ENCODE data around the gene NPM3.

Gene NPM3

DNA sequence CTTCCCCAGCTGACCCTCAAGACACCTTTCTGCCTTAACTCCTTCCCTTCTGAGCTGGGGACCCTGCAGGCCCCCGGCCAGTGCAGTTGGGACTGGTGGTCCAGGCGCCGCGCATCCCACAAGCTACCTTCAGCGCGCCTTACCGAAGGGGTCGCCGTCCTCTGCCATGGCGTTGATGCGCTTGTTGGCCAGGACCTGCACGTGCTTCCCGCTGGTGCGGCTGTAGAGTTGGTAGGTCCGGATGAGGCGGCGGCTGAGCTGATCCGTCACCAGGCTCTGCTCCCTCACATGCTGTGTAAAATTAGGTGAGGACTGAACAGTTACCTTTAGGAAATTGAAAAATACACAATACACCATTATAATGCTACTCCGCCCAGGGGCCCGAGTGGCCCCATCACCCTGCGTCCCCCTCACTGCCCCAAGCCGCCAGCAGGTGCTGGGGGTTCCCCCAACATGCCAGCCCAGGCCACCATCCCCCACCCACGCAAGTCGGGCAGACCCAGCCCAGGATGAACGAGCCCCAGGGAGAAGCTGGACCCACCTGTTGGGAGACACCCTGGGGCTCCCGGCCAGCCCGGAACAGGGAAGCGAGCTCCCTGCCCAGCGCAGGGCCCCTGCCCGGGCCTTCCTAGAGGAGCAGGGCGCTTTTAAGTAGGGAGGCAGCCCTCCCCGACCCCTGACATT is 8.5 kb downstream of the NPM3 start:
- no peak for DNase-seq (ENCODE audit: low read depth)

DNA sequence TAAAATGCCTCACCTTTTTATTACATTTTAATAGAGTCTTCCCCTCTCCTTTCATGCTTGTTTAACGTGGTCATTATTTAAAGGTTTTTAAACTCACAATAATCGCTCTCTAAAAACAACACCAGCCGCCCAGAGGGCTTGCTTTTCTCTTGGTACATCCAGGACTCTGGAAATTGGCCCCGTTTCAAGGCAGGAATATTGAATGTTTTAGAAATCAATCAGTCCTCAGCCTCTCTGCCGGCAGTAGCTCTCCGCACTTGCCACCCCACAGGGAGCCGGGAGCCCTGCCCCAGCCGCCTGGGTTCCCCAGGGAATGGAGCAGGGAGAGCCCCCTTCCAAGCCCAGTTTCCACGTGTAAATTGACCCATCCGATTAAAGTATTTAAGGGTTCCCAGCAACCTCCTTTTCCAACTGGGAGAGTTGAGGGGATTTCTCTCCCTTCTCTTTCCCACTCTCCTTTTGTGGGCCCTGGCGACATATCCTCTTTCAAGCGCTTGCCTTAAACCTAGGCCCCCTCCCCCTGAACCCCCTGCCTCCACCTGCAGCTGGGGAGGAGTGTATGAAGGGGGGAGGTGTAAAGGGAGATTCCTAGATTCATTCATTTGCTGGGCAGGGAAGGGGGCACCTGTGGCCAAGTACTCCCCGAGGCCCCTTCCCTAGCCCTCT is 9.2 kb downstream of the NPM3 start:
- DNase-seq (ENCODE audit: low read depth) = no peak

DNA sequence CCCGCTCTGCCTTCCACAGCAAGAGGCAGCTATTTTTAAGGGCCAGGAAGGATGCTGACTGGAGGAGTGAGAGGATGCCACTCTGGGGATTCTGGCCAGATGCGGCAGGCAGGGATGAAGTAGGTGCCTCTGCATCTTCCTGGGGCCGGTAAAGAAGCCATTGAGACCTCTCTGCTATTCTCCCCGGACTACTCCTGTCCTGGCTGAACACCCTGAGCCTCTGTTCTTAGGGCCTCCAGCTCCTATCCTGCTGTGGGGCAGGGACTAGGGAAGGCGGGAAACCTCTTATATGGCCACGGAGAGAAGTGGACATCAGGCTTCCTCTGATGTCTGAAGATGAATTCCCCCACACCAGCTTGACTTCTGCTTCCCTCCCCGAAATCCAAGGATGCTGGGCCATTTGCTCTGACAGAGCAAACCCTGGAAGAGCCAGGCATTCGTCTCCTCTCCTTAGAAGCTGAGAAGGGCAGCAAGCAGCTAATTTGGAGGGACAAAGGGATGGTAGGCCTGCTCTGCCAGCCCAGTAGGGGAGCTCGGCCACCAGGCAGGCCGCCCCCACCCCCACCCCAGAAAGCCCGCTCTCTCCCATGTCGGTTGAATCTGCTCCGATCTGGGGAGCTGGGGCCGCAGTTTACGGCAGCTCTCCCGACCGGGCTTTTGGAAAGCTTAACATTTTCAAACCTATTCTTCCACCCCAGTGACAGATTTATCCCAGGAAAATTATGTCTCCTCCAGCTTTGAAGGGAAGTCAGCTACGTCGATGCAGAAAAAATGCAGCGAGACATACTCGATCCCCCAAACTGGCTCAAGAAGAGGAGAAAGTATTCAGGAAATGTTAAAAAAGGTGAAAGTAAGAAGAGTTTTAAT is 10.1 kb downstream of the NPM3 start:
- DNase-seq (ENCODE audit: low read depth) = no peak

DNA sequence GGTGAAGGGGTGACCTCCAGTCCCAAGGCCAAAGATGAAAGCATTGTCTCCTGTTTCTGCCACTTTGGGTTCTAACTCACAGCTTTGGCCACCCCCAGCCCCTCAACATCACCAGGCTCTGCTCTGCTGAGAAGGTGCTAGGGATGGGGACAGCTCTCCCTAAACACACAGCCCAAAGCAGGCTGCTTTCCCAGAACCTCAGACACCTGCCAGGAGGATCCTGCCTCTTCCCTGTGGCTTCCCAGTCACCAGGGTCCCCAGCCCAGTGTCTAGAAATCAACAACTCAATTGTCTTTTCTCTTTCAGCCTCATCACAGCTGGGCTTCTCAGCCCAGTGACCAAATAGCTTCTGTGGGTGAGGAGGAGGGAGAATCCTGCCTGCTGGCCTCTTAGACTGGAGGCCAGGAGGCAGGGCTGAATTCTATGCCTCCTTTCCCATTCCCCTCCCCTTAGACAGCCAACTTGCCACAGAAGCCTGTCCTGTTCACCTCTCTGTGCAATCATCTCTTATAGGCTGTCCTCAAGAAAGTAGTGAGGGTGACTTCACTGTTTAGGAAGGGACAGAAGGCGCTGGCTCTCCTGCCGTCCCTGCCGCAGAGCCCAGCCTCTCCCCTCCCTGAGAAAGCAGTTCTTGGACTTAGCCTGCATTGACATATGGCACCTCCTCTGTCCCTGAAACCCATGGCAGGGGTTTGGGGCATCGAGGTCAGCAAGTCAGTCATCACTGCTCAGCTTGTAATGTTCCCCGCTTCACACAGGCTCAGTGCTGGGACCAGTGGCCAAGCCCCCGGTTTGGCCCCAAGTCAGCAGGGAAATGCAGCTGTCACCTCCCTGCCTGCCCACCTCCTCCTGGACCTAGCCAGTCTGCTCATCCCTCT is 11.0 kb downstream of the NPM3 start:
- DNase-seq (ENCODE audit: low read depth) = no peak

DNA sequence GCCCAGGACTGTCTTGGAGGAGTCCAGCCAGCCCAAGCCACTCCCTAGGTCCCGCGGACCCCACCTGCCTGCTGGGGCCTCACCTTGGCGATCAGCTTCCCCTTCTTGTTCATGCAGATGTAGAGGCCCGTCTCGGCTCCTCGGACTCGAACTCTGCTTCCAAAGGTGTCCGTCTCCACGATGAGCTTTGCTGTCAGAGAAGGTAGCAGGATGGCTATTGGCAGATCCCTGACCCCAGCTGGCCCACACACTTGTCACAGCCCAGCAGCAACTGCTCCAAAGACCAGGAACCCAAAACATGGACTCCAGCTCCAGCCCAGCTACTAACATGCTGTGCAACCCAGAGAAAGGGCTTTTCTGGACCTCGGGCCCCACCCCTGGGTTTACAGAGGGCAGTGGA is 11.9 kb downstream of the NPM3 start:
- DNase-seq (ENCODE audit: low read depth) = no peak

DNA sequence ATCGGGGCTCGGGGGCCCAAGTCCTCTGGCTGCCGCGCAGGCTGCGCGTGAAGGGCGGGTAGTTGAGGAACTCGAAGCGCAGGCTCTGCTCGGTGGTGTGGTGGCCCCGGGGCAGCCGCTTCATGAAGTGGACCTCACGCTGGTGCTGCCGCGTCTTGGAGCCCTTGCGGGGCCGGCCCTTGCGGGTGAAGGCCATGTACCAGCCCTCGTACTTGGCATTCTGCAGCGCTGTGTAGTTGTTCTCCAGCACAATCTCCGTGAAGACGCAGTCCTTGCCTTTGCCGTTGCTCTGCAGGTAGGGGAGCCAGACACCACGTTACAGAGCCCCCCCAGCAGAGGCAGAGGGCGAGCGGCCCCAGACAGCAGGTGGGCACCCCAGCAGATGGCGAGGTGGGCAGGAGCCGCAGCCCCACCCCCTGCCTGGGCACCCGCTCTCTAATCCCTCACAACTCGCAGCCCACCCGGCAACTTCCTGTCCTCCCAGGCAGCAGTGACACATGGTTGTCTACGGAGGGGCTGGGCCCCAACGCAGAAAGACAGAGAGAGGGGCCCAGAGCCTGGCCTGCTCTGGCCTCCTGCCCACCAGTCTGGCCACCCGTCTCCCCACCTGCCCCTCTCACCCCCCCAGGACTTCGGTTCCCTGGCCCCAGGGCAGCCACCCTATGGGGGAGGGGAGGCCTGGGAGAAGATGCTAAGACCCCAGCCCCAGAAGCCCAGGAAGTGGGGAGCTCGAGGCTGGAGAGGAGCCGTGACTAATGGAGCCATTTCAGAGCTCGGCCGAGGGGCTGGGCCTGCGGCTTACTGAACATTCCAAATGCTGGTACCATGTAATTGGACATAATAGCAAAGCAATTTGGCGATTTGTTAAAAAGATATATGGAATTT is 12.7 kb downstream of the NPM3 start:
- DNase-seq (ENCODE audit: low read depth) = no peak

DNA sequence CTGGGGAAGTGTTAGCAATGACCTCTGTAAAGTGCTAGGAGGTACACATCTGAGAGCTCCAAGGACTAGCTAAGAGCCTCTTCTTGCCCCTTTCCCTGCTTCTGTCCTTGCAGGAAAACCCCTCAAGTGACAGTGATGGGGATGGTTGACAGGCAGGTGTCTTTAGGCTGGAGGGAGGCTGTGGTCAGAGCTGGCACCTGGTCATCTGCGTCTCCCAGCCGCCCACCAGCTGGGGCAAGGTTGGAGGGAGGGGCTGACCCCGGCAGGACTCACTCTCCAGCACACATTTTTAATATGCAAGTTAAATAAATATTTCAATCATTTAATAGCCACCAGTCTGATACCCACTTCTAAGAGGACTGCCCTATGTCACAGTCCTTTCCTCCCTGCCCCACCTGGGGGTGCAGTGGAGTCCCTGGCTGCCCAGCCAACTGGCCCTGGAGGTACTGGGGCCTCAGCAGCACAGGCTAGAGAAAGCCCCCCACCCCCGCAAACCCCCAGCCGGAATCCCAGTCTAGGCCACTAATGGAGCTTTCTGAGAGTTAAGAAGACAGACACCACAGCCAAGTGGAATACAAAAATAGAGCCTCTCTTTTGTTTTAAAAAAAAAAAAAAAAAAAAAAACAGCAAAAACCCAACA is 13.6 kb downstream of the NPM3 start:
- DNase-seq (ENCODE audit: low read depth) = no peak

DNA sequence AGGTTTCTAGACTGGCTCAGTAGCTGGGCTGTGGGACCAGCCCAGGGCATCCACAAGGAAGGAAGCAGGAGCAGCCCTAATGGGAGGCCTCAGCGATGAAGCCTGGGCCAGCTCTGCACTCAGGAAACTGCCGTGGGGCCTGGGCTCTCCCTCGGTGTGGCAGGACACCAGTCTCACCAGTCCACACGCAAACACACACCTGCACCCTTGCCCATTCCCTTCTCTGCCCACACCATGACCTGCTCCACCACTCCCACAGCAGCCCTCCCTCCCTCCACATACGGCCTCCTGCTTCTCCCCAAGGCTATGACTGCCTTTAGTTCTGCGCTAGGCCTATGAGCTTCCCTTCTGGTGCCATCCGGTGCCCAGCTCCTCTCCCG is 14.5 kb downstream of the NPM3 start:
- DNase-seq (ENCODE audit: low read depth) = no peak

DNA sequence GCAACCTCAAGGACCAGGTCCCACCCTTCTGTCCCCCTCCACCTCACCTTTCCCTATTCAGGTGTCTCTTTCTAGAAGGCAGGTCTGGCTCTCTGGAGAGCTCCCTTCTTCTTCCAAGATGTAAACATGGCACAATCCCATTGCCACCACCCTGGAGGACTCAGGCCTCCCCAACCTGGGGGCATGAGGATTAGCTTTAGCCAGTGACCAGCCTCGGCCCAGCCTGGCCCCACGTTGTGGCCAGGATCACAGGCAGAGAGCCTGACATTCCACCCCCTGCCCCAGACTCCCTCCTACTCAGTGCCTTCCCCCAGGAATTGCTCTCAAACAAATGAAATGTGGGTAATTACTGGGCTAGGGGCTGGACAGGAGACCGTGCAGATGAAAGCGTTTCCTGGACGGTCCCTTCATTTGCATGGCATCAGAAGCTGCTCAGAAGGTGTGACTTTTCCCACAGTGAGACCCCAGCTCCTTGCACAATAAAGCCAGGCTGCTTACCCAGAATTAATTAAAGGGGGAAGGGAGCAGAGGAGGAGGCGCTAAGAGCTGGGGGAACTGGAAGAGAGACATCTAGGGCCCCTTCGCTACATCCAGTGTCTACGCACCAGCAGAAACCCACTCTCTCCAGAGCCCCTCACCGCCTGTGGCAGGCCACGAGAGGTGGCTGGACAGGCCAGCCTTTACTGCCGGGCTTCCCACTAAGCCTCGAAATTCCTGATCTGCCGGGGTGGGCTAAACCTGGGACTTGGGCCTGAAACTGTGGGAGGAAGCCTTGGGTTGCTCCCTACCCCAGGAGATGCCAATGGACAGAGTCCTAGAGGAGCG is 15.1 kb downstream of the NPM3 start:
- no peak for DNase-seq (ENCODE audit: low read depth)

DNA sequence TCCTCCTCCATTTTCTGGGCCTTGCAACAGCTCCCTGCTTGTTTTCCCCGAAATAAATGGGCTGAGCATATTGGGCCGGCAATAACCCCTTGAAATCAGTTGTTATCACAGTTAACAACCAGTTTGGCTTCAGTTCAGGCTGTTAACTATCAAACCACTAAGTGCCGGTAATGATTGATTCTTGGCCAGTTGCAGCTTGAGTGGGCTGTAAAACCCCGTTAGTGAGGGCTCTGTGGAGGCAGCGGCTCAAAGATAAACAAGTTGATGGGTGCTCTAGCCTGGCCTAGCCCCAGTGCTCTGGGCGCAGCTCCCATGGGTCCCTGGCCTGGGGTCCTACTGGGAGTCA is 15.7 kb downstream of the NPM3 start:
- no peak for DNase-seq (ENCODE audit: low read depth)

DNA sequence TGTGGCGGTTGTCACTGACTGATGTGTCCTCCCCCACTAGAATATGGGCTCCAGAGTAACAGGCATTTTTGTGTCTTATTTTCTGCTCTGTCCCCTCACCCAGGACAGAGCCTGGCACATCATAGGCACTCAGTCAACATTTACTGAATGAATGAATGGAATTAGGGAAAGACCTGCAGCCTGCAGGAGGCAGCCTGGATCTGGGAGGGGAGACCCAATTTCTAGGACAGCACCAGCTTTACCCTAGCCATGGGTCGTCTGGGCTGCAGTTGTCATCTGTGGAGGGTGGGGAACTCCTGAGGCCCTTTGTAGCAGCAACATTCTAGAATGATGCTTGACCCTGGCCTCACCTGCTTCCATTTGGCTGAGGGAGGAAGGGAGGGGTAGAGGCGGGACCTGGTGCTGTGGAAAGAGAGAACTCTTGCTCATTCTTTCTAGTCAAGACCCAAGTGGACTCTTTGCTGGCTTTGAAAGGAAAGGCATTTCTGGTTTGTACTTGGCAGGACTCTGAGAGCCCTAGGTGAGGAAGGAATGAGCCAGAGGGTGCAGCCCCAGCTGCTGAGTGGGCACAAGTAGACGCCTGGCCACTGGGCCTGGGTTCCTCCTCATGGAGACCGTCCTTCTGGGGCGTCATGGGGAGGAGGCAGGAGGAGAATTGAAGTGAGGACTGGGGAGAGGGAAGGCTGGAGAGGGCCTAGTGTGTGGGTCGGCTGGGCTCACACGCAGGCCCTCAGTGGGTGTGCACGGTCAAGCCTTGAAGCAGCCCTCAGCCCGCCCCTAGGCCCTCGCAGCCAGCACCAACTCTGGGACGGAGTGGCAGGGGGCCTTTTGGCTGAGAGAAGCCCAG is 16.3 kb downstream of the NPM3 start:
- no peak for DNase-seq (ENCODE audit: low read depth)

DNA sequence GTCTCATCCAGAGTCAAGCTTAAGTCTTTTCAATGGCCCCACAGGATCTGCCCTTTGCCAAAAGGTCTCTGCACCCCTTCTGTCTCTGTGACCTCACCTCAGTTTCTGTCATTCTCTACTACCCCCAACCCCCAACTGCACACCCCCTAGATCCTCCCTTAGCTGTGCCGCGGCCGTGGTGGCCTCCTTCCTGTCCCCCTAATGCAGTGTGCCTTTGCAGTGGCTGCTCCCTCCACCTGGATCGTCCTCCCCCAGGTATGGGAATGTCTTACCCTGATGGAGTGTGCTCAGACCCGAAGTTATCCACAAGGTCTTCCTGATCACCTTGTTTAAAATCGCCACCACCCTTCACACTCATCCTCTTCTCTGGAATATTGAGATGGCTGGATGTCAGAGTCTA is 16.9 kb downstream of the NPM3 start:
- DNase-seq (ENCODE audit: low read depth) = no peak

DNA sequence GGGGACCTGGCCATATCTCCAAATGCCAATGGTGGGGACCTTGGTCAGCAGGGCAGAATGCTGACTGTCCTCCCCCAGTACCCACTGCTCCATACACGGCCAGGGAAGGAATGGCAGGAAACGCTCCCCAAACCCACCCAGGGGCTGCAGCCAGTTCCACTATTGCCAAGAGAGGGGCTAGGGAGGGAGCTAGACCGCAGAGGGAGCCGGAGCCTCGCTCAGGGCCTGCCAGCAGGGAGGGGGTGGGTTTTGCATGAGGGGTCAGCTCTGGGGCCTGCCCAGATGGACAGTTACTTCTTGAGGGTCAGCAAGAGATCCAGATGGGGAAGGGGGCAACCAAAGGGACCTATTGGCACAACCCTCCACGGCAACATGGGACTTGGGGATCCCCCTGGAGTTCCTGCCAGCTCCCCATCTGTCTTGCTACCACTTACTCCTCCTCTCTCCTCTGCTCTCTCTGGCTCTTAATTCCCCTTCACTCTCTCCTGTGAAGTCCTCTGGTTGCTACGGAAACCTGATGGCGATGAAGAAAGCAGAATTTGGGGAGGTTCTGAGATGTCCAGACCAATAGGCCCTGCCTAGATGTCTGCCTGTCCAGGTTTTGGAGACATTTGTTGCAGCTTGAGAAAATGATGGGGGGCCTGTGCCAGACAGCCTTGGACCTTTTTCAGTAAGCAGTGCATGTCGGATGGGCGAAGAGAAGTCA is 20.0 kb downstream of the NPM3 start:
- no peak for DNase-seq (ENCODE audit: low read depth)

DNA sequence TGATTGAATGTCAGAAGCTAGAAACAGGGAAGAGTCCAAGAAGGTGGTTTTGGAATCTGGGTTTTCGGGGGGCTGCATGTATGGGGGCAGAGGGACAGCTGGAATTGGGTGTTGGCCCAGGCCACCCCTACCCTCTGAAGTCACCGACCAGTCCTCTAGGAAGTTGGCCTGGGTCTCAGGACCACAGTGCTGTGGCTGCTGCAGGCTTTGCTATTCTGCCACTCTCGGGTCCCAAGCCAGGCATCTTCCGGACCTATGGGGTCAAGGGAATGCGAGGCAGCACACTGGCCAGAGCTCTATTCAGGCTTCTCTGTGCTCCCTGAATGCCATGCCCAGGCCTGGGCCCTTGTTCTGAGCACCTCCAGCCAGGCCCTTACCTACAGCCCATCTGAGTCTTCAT is 20.5 kb downstream of the NPM3 start:
- DNase-seq (ENCODE audit: low read depth) = no peak

DNA sequence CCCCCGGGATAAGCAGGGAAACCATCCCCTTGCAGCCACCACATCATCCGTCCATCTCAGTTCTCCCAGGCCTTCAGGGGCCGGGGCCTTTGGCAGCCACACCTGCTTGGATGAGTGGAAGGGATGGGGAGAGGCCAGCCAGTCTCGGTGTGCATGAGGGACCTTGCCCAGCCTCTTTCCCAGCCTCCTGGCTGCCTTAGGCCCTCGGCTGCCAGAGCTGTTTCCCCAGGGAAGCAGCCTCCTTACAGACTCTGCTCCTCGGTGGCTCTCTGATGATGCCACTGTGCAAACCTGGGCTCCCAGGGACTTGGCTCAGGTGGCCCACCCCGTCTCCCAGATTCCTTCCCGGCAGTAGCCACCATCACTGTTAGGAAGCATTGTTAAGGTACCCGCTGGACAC is 22.0 kb downstream of the NPM3 start:
- DNase-seq (ENCODE audit: low read depth) = no peak

DNA sequence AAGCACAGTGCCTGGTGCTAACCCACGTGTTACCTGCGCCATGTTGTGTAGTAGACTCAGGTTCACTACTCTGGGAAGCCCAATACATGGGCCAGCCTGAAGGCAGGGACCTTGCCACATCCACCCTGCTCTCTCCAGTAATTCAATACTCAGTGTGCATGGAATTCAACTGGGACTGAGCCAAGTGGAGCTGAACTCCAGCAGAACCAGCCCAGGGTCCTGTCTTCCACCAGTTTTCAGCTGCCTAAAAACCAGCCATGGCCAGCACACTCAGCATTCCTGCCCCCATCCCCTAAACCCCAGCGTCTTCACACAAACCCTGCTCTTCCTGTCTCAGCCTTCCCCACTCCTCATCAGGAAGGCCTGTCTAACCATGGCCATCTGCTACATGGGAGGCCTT is 22.7 kb downstream of the NPM3 start:
- DNase-seq (ENCODE audit: low read depth) = no peak

DNA sequence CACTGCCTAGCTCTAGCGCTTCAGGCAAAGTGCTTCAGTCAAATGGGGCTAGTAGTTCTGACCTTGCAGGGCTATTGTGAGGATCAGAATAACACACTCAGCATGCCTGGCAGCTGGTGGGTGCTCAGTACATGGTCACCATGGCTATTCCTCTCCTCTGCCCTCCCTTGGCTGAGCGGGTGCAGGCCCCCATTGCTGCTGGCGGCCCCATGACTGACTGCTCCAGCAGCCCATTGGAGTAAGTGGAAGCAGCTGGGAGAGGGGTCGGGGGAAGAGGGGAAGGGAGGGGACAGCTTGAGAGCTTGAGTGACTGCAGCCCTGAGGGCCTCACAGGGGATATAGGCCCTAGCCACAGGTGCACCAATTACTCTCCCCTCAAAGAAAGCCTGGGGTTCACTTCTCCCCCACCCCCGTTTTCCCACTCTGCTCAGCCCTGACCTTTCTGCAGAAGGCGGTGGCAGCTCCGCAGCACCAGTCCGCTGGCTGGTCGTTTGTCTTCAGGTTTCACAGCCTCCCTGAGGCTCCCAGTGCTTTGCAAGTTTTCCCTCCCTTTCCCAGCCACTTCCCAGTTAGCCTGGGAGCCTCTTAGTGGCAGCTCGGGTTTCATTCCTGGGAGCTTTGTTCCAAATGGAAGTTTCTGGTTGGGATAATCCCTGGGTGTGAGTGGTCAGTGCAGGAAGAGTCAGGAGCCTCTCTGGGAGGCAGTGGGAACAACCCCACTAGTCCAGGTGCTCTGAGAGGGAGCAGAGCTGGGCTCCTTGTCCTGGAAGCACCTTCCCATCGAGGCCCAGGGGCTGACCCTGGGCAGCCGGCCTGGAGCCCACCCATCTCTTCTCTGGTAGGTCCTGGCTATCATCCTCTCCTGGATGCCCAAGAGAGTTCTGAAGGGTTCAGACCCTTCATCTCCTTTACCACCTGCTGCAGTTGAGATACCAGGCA is 23.7 kb downstream of the NPM3 start:
- DNase-seq (ENCODE audit: low read depth) = no peak

Data from CMK (cell line).